ENCODE results near the gene ABI2. TPM values are rescaled to one million over a fixed set of nuclear protein-coding genes. Genes with fewer than 3 reads are reported as not detected.
"Not testable (repeated sequence)": the region's sequence is repeated elsewhere in the genome, so short reads cannot be mapped to it uniquely, and the experiment has no call there.

Gene ABI2
- total RNA-seq, 2 donors from 2014 or later, result 35.6 to 38.6 TPM

DNA sequence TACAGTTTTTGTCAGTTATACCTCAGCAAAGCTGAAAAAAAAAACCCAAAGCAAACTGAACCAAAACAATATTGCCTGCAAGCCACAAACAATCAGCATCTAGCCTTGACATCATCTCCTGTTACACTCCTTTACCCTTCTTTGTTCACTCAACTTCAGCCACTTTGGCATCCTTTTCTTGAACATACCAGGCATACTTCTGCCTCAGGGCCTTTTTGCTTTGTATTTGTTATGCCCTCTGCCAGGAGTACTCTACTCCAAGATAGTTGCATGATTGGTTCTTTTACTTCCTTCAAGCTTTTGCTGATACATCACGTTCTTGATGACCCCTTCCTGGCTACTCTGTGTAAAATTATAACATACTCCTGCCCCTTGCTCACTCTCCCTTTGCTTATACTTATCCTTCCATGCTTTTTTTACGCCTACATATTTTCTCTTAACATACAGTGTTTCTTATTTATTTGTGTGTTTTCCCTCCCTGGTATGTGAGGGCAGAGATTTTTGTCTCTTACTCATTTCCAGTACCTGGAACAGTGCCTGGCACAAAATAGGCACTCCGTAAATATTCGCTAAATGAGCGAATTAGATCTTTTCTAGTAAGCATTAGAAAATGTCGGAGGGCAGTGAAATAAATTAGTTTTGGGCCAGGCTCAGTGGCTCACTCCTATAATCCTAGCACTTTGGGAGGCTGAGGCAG is 12.7 kb downstream of the ABI2 start:
- Mint-ChIP-seq H3K9me3 (no peaks in the 10 kb centered on the region), H3K27me3 (no peaks in the 10 kb centered on the region), H3K4me3 (no peak overlapping the region), H3K27ac (no peak overlapping the region), H3K4me1 (peaks cover 4% of the 10 kb centered on the region), H3K36me3 (ENCODE audit: low read depth) (peaks cover 19% of the 10 kb centered on the region)
- no peak for ATAC-seq (replicated peaks)

GRCh38 chr2:203341741-203342310 is 13.6 kb downstream of the ABI2 start:
- no peaks in the 10 kb centered on the region for H3K9me3 Mint-ChIP-seq
- no peak overlapping the region for H3K27ac Mint-ChIP-seq
- no peak for ATAC-seq (replicated peaks)
- no peak overlapping the region for H3K4me3 Mint-ChIP-seq
- H3K4me1 Mint-ChIP-seq, result peaks cover 7% of the 10 kb centered on the region
- H3K36me3 Mint-ChIP-seq (ENCODE audit: low read depth), result peaks cover 10% of the 10 kb centered on the region
- no peaks in the 10 kb centered on the region for H3K27me3 Mint-ChIP-seq

GRCh38 chr2:203342374-203342773 is 14.2 kb downstream of the ABI2 start:
- not testable (repeated sequence) for H3K27me3 Mint-ChIP-seq; H3K36me3 Mint-ChIP-seq (ENCODE audit: low read depth); H3K27ac Mint-ChIP-seq; H3K9me3 Mint-ChIP-seq; ATAC-seq (replicated peaks); H3K4me1 Mint-ChIP-seq; H3K4me3 Mint-ChIP-seq

DNA sequence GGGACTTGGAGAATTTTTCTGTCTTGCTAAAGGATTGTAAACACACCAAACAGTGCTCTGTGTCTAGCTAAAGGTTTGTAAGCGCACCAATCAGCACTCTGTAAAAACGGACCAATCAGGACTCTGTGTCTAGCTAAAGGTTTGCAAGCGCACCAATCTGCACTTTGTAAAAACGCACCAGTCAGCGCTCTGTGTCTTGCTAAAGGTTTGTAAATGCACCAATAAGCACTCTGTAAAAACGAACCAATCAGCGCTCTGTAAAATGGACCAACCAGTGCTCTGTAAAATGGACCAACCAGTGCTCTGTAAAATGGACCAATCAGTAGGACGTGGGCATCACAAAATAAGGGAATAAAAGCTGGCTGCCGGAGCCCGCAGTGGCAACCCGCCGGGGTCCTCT is 16.5 kb downstream of the ABI2 start:
- no peak for ATAC-seq (replicated peaks)
- no peaks in the 10 kb centered on the region for H3K9me3 Mint-ChIP-seq
- H3K4me3 Mint-ChIP-seq, result no peak overlapping the region
- H3K36me3 Mint-ChIP-seq (ENCODE audit: low read depth), result peaks cover 10% of the 10 kb centered on the region
- H3K4me1 Mint-ChIP-seq, result peaks cover 6% of the 10 kb centered on the region
- no peaks in the 10 kb centered on the region for H3K27me3 Mint-ChIP-seq
- H3K27ac Mint-ChIP-seq, result no peak overlapping the region

DNA sequence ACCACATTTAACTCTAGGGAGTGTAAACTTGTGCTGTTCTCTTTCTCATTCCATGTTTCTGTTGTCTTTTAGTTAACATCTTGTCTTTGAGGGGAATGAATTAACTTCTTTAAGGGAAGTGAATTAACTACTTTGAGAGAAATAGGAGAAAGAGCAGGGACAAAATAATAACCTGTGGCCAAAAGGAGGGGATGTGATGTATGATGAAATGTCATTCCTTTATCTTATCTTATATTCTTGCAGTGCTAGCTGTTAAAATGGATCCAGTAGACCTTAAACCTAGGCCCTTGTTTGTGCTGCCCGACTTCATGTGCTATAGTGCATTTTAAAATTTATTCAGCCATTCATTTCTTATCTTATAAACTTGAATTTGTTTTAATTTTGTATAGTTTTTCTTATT is 18.4 kb downstream of the ABI2 start:
- Mint-ChIP-seq H3K27ac (no peak overlapping the region), H3K9me3 (no peaks in the 10 kb centered on the region), H3K4me3 (no peak overlapping the region), H3K4me1 (peaks cover 6% of the 10 kb centered on the region), H3K27me3 (no peaks in the 10 kb centered on the region), H3K36me3 (ENCODE audit: low read depth) (peaks cover 10% of the 10 kb centered on the region)
- no peak for ATAC-seq (replicated peaks)

- ATAC-seq (replicated peaks), result no peak
- H3K27ac Mint-ChIP-seq, result no peak overlapping the region
- H3K4me3 Mint-ChIP-seq, result no peak overlapping the region
These were observed 19.2 kb downstream of the ABI2 start for GRCh38 chr2:203347375-203347774.

DNA sequence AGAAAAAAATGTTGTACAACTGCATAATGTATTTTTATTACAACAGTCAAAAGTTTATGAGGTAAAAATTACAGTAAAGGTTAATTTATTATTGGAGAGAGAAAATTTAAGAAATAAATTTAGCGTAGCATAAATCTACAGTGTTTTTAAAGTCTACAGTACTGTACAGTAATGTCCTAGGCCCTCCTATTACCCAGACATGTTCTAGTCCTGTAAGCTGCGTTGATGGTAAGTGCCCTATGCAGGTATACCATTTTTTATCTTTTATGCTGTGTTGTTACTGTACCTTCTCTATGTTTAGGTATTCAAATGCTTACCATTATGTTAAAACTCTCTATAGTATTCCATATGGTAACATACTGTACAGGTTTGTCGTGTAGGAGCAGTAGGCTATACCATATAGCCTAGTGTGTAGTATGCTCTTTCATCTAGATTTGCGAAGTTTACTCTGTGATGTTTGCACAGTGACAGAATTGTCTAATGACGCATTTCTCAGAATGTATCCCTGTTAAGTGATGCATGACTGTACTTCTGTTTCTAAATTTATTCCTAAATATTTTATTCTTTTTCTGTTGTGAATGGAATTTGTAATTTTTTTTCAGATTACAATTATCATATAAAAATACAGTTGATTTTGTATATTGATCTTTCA is 24.5 kb downstream of the ABI2 start:
- no peak for ATAC-seq (replicated peaks)

More at GRCh38 chr2:203347375-203347774, 19.2 kb downstream of the ABI2 start:
- peaks cover 6% of the 10 kb centered on the region for H3K4me1 Mint-ChIP-seq
- H3K27me3 Mint-ChIP-seq, result no peaks in the 10 kb centered on the region
- peaks cover 10% of the 10 kb centered on the region for H3K36me3 Mint-ChIP-seq (ENCODE audit: low read depth)
- no peaks in the 10 kb centered on the region for H3K9me3 Mint-ChIP-seq

GRCh38 chr2:203354966-203355365 is 26.8 kb downstream of the ABI2 start:
- Mint-ChIP-seq H3K9me3 (no peaks in the 10 kb centered on the region), H3K27me3 (no peaks in the 10 kb centered on the region), H3K36me3 (ENCODE audit: low read depth) (peaks cover 5% of the 10 kb centered on the region), H3K4me1 (no peaks in the 10 kb centered on the region), H3K4me3 (no peak overlapping the region), H3K27ac (no peak overlapping the region)
- ATAC-seq (replicated peaks), result no peak

More for the DNA sequence above, 24.5 kb downstream of the ABI2 start:
- H3K27ac Mint-ChIP-seq, result no peak overlapping the region
- H3K27me3 Mint-ChIP-seq, result no peaks in the 10 kb centered on the region
- H3K4me1 Mint-ChIP-seq, result no peaks in the 10 kb centered on the region
- no peaks in the 10 kb centered on the region for H3K9me3 Mint-ChIP-seq
- H3K36me3 Mint-ChIP-seq (ENCODE audit: low read depth), result peaks cover 5% of the 10 kb centered on the region
- H3K4me3 Mint-ChIP-seq, result no peak overlapping the region

- no peaks in the 10 kb centered on the region for H3K9me3 Mint-ChIP-seq
These were observed 31.3 kb downstream of the ABI2 start for GRCh38 chr2:203359450-203359849.

GRCh38 chr2:203360833-203361430 is 32.7 kb downstream of the ABI2 start:
- no peaks in the 10 kb centered on the region for H3K27me3 Mint-ChIP-seq
- ATAC-seq (replicated peaks), result no peak
- peaks cover 7% of the 10 kb centered on the region for H3K4me1 Mint-ChIP-seq
- H3K27ac Mint-ChIP-seq, result peak overlapping the region; percentile 56
- no peaks in the 10 kb centered on the region for H3K9me3 Mint-ChIP-seq
- peaks cover 2% of the 10 kb centered on the region for H3K36me3 Mint-ChIP-seq (ENCODE audit: low read depth)
- no peak overlapping the region for H3K4me3 Mint-ChIP-seq

More at GRCh38 chr2:203359450-203359849, 31.3 kb downstream of the ABI2 start:
- peaks cover 7% of the 10 kb centered on the region for H3K4me1 Mint-ChIP-seq
- no peak for ATAC-seq (replicated peaks)
- no peaks in the 10 kb centered on the region for H3K27me3 Mint-ChIP-seq
- no peak overlapping the region for H3K27ac Mint-ChIP-seq
- no peak overlapping the region for H3K4me3 Mint-ChIP-seq
- H3K36me3 Mint-ChIP-seq (ENCODE audit: low read depth), result peaks cover 5% of the 10 kb centered on the region

DNA sequence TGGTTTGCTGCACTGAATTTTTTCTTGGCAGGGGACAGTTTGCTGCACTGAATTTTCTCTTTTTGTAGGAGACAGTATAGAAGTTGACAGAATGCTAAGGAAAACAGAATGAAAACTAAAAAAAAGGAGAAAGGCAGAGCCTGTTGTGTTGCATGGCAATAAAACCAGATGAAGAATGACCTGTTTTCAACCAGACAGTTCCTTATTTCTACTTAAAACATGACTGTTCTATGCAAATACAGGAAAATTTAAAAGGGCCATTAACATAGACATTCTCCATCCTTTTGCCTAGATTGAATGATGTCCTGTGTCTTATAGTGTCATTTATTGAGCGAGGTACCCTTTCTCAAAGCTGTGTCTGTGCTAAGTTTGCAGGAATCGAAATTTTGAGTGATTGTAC is 33.3 kb downstream of the ABI2 start:
- no peak overlapping the region for H3K4me3 Mint-ChIP-seq
- peaks cover 1% of the 10 kb centered on the region for H3K36me3 Mint-ChIP-seq (ENCODE audit: low read depth)
- H3K9me3 Mint-ChIP-seq, result no peaks in the 10 kb centered on the region
- peak overlapping the region; percentile 56 for H3K27ac Mint-ChIP-seq
- no peak for ATAC-seq (replicated peaks)
- H3K4me1 Mint-ChIP-seq, result peaks cover 7% of the 10 kb centered on the region
- H3K27me3 Mint-ChIP-seq, result no peaks in the 10 kb centered on the region

DNA sequence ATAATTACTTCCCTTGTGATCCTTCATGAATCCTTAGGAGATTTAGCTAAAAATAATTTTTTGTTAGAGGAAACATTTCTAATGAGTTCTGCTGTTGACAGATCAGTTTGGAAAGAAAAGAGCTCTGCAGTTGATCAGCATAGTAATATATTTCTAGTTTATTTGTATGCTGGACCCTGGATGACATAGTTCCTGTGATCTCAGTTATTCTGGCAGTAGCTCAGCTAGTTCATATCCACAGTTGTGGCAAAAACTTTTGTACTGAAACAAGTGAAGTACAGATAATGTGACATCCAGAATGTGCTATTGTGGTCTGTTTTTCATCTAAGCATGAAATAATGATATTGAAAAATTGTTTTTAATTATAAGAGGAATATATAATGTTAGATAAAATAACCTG is 33.7 kb downstream of the ABI2 start:
- Mint-ChIP-seq H3K27me3 (no peaks in the 10 kb centered on the region), H3K36me3 (ENCODE audit: low read depth) (peaks cover 6% of the 10 kb centered on the region), H3K4me3 (no peak overlapping the region), H3K4me1 (peaks cover 7% of the 10 kb centered on the region), H3K9me3 (no peaks in the 10 kb centered on the region), H3K27ac (peak overlapping the region; percentile 56)
- ATAC-seq (replicated peaks), result no peak

DNA sequence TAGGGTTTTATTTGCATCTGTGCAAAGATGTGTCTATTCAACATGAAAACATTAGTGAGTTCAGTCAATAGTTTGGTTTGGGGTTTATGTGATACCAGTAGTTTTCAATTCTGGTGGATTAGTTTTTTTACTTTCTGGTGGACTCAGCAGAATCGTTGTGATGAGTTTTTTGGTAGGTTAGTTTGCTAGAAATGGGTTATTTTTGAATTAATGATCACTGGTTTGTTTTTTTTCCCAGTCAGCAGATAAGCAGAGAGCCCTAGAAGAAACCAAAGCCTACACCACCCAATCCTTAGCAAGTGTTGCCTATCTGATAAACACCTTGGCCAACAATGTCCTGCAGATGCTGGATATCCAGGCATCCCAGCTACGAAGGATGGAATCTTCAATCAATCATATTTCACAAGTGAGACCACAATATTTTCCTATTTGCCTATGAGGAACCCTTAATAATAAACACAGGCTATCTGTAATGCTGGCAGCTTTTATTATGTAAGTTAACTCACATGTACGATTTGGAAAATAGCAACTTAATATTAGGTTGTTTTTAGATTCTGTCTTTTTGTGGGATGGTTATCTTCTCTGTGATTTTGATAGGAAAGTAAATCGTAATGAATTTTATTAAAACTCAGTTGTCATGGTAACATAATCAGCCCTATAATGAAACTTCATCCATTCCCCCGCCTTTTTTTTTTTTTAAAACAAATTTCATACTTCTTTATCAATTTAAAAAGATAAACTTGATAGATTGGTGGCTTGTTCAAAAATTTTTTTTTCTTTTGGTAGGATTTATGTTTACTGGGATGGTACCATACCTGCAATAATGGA is 38.7 kb downstream of the ABI2 start:
- Mint-ChIP-seq H3K36me3 (ENCODE audit: low read depth) (peaks cover 17% of the 10 kb centered on the region), H3K4me1 (no peaks in the 10 kb centered on the region), H3K4me3 (no peak overlapping the region), H3K27me3 (no peaks in the 10 kb centered on the region), H3K27ac (no peak overlapping the region), H3K9me3 (no peaks in the 10 kb centered on the region)
- ATAC-seq (replicated peaks), result no peak

DNA sequence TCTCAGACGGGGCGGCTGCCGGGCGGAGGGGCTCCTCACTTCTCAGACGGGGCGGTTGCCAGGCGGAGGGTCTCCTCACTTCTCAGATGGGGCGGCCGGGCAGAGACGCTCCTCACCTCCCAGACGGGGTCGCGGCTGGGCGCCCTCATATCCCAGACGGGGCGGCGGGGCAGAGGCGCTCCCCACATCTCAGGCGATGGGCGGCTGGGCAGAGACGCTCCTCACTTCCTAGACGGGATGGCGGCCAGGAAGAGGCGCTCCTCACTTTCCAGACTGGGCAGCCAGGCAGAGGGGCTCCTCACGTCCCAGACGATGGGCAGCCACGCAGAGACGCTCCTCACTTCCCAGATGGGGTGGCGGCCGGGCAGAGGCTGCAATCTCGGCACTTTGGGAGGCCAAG is 44.5 kb downstream of the ABI2 start:
- not testable (repeated sequence) for H3K27ac Mint-ChIP-seq; ATAC-seq (replicated peaks); H3K9me3 Mint-ChIP-seq; H3K4me3 Mint-ChIP-seq; H3K36me3 Mint-ChIP-seq (ENCODE audit: low read depth); H3K4me1 Mint-ChIP-seq; H3K27me3 Mint-ChIP-seq

All from activated T-helper 17 cell treated with anti-CD3 and anti-CD28 coated beads, Interleukin-2, amount 50 U/mL, for 72 hours (primary cell).